Measurements from ENCODE around the gene VGLL4. TPM values are rescaled to one million over a fixed set of nuclear protein-coding genes. Genes with fewer than 3 reads are reported as not detected.

The VGLL4 gene
- total RNA-seq, 1 experiment from 2014 or later = 41.2 TPM

DNA sequence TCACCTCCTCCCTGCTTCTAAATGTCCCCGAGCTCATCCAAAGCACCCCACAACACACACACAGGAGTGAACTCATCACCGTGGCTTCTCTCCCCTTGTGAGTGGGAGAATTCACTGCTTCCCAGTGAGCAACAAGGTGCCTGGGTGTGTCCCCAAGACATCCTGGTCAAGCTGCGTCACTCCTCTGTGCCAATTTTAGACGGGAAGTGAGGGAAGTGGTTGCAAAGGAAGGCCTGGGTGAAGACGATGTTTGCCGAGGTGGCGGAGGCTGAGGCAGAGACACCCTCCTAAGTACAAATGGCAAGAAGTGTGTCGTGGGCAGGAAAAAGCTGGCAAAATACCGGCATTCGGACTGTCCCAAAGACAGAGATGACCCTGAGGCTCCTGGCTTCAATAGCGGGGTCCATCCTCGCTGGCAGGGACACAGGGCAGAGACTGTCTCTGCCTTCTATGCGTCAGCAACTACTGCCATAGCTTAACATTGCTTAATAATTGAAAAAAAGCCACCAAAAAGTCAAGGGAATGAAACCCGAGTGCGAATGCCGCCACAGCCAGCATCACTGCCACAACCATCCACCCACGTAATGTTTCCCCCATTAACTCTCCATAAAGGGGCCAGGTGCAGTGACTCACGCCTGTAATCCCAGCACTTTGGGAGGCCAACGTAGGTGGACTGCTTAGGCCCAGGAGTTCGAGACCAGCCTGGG is 72.8 kb downstream of the VGLL4 start:
- no peaks in the 10 kb centered on the region for H3K4me1 ChIP-seq (ENCODE audit: insufficient read depth, low read length, poor library complexity, severe bottlenecking)
- BruUV-seq (replicated peaks) = no TSS peak
- no peaks in the 10 kb centered on the region for H3K9me3 ChIP-seq (ENCODE audit: low read depth, low read length, poor library complexity, severe bottlenecking)
- peaks cover 5% of the 10 kb centered on the region for H3K36me3 ChIP-seq (ENCODE audit: insufficient read depth, low read length, poor library complexity, severe bottlenecking)
- intact Hi-C loops (cut with micrococcal nuclease; ENCODE audit: unreplicated experiment) = no loop called here
- ChIA-PET CTCF (no interaction called here), POLR2A (ENCODE audit: low non-redundant PET) (interaction anchor here (0.6 kb wide), 1 partner anchor 126 kb away, joined by 3 read pairs; no protein-coding TSS in a partner anchor)
- H3K27ac ChIP-seq (ENCODE audit: low read depth, low read length, poor library complexity, severe bottlenecking) = no peak overlapping the region
- H3K27me3 ChIP-seq (replicated peaks; ENCODE audit: insufficient read depth, low read depth, low read length, poor library complexity) = no peaks in the 10 kb centered on the region
- no peak for DNase-seq (ENCODE audit: low spot score)
- TF ChIP-seq, protein P1, sequence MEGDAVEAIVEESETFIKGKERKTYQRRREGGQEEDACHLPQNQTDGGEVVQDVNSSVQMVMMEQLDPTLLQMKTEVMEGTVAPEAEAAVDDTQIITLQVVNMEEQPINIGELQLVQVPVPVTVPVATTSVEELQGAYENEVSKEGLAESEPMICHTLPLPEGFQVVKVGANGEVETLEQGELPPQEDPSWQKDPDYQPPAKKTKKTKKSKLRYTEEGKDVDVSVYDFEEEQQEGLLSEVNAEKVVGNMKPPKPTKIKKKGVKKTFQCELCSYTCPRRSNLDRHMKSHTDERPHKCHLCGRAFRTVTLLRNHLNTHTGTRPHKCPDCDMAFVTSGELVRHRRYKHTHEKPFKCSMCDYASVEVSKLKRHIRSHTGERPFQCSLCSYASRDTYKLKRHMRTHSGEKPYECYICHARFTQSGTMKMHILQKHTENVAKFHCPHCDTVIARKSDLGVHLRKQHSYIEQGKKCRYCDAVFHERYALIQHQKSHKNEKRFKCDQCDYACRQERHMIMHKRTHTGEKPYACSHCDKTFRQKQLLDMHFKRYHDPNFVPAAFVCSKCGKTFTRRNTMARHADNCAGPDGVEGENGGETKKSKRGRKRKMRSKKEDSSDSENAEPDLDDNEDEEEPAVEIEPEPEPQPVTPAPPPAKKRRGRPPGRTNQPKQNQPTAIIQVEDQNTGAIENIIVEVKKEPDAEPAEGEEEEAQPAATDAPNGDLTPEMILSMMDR (conservative IDR thresholded peaks at IDR 0.05; ENCODE audit: low read depth, low read length) = no peak
- no peak for TF ChIP-seq EZH2 (IDR thresholded peaks at IDR 0.05; ENCODE audit: borderline replicate concordance, low read depth, low read length, poor library complexity, severe bottlenecking)
- no peak overlapping the region for H3K4me3 ChIP-seq (ENCODE audit: low read depth, low read length, poor library complexity, severe bottlenecking)

DNA sequence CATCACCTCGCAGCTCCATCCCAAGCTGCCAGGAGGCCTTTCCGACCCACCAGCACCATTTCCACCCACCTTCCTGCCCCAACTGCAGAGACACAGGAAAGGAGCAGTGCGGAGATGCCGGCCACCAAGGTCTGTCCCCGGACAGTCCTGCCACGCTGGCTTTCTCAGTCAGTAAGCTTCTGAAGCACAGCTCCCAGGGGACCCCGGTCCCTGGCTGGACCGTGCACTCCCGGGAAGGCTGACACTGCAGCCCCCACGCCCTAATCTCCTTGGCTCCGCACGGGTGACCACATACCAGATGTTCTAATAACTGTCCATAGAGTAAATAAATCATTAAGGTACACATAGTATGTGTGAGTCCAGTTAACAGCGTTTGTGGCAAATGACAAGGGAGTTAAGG is 73.5 kb downstream of the VGLL4 start:
- peaks cover 5% of the 10 kb centered on the region for H3K36me3 ChIP-seq (ENCODE audit: insufficient read depth, low read length, poor library complexity, severe bottlenecking)
- BruUV-seq (replicated peaks) = no TSS peak
- no peak overlapping the region for H3K4me3 ChIP-seq (ENCODE audit: low read depth, low read length, poor library complexity, severe bottlenecking)
- H3K9me3 ChIP-seq (ENCODE audit: low read depth, low read length, poor library complexity, severe bottlenecking) = no peaks in the 10 kb centered on the region
- H3K4me1 ChIP-seq (ENCODE audit: insufficient read depth, low read length, poor library complexity, severe bottlenecking) = no peaks in the 10 kb centered on the region
- DNase-seq (ENCODE audit: low spot score) = no peak
- intact Hi-C loops (cut with micrococcal nuclease; ENCODE audit: unreplicated experiment) = no loop called here
- ChIA-PET POLR2A (ENCODE audit: low non-redundant PET) (no interaction called here), CTCF (no interaction called here)
- TF ChIP-seq, protein P1 (conservative IDR thresholded peaks at IDR 0.05; ENCODE audit: low read depth, low read length) = no peak
- no peak for TF ChIP-seq EZH2 (IDR thresholded peaks at IDR 0.05; ENCODE audit: borderline replicate concordance, low read depth, low read length, poor library complexity, severe bottlenecking)
- no peak overlapping the region for H3K27ac ChIP-seq (ENCODE audit: low read depth, low read length, poor library complexity, severe bottlenecking)
- no peaks in the 10 kb centered on the region for H3K27me3 ChIP-seq (replicated peaks; ENCODE audit: insufficient read depth, low read depth, low read length, poor library complexity)

DNA sequence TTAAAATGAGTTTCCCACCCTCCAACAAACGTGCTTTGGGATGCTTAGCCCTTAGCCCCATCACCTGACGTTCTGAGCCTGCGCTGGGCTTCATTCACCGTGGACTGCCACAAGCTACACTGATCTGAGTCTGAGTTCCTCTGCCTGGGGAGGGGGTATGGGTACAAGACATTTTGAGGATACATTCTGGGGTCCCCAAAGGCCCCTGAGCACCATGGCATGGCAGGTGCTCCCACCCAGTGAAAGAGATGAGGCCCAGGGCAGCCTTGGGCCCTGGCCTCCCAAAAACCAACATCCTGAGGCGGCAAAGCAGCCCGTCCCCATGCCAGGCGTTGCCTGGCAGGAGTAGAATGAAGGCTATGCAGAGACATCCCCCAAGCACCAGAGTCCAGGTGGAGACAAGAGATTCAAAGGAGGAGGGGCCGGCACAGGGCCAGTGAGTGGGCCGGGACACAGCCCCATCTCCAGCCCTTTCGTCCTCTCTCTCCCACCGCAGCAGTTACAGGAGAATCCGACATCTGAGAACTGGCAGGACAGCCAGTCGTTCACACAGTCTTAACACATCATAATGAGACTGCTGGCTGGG is 74.5 kb downstream of the VGLL4 start:
- H3K9me3 ChIP-seq (ENCODE audit: low read depth, low read length, poor library complexity, severe bottlenecking) = no peaks in the 10 kb centered on the region
- BruUV-seq (replicated peaks) = no TSS peak
- ChIA-PET CTCF (no interaction called here), POLR2A (ENCODE audit: low non-redundant PET) (no interaction called here)
- H3K4me1 ChIP-seq (ENCODE audit: insufficient read depth, low read length, poor library complexity, severe bottlenecking) = no peaks in the 10 kb centered on the region
- intact Hi-C loops (cut with micrococcal nuclease; ENCODE audit: unreplicated experiment) = no loop called here
- H3K4me3 ChIP-seq (ENCODE audit: low read depth, low read length, poor library complexity, severe bottlenecking) = no peak overlapping the region
- TF ChIP-seq, protein P1 (conservative IDR thresholded peaks at IDR 0.05; ENCODE audit: low read depth, low read length) = no peak
- TF ChIP-seq EZH2 (IDR thresholded peaks at IDR 0.05; ENCODE audit: borderline replicate concordance, low read depth, low read length, poor library complexity, severe bottlenecking) = no peak
- no peak for DNase-seq (ENCODE audit: low spot score)
- no peaks in the 10 kb centered on the region for H3K27me3 ChIP-seq (replicated peaks; ENCODE audit: insufficient read depth, low read depth, low read length, poor library complexity)
- H3K27ac ChIP-seq (ENCODE audit: low read depth, low read length, poor library complexity, severe bottlenecking) = no peak overlapping the region
- peaks cover 3% of the 10 kb centered on the region for H3K36me3 ChIP-seq (ENCODE audit: insufficient read depth, low read length, poor library complexity, severe bottlenecking)
